GM23338 (cell line): ENCODE measurements around the gene RERGL. TPM values are rescaled to one million over a fixed set of nuclear protein-coding genes. Genes with fewer than 3 reads are reported as not detected.

Source experiments
- ATAC-seq: fragments of 200-7000 bp; cut with Tn5 transposase; 3 replicates; pipeline ENCODE4 v1.9.1; 2020
- DNase-seq: peaks from one replicate; pipeline ENCODE4 v3.0.0-alpha.2; 2015; ENCODE audit warnings: low spot score
- H2AFZ ChIP-seq: fragments of 200-600 bp; sonication (generic); 2 replicates; pipeline ENCODE4 v1.8.0; 2016; ENCODE audit warnings: antibody characterized with exemption, mild to moderate bottlenecking, moderate library complexity
- H3F3A ChIP-seq: fragments of 200-600 bp; sonication (generic); replicated peaks from 2 replicates; pipeline ENCODE4 v1.8.0; 2017; ENCODE audit warnings: antibody characterized with exemption, mixed run types, low read depth
- H3K27ac ChIP-seq: fragments of 200-600 bp; sonication (generic); 2 replicates; pipeline ENCODE4 v1.6.1; 2016; ENCODE audit warnings: low read depth
- H3K27me3 ChIP-seq: fragments of 200-600 bp; sonication (generic); 2 replicates; pipeline ENCODE4 v1.8.0; 2016; ENCODE audit warnings: mild to moderate bottlenecking, mixed run types, moderate library complexity; ENCODE audit not compliant: insufficient read depth
- H3K36me3 ChIP-seq: fragments of 200-600 bp; sonication (generic); 2 replicates; pipeline ENCODE4 v1.8.0; 2016; ENCODE audit warnings: mild to moderate bottlenecking; ENCODE audit not compliant: insufficient read depth
- H3K4me1 ChIP-seq: fragments of 200-600 bp; sonication (generic); 2 replicates; pipeline ENCODE4 v1.8.0; 2016; ENCODE audit warnings: mild to moderate bottlenecking, moderate library complexity; ENCODE audit not compliant: insufficient read depth
- H3K4me2 ChIP-seq: fragments of 200-600 bp; sonication (generic); 2 replicates; pipeline ENCODE4 v1.7.1; 2017; ENCODE audit warnings: mixed run types
- H3K4me3 ChIP-seq: fragments of 200-600 bp; sonication (generic); 2 replicates; pipeline ENCODE4 v1.6.1; 2016; ENCODE audit warnings: mixed run types
- H3K79me2 ChIP-seq: fragments of 200-600 bp; sonication (generic); replicated peaks from 2 replicates; pipeline ENCODE4 v1.8.0; 2017; ENCODE audit warnings: mild to moderate bottlenecking; ENCODE audit not compliant: insufficient read depth
- H3K9me2 ChIP-seq: fragments of 200-600 bp; sonication (generic); 2 replicates; pipeline ENCODE4 v1.8.0; 2017; ENCODE audit not compliant: insufficient read depth
- H4K20me1 ChIP-seq: fragments of 200-600 bp; sonication (generic); replicated peaks from 2 replicates; pipeline ENCODE4 v1.8.0; 2017; ENCODE audit warnings: mild to moderate bottlenecking; ENCODE audit not compliant: insufficient read depth
- H3K27ac Mint-ChIP-seq: 2 replicates; pipeline ENCODE4 v1.8.0; 2020; ENCODE audit warnings: inconsistent platforms, mild to moderate bottlenecking, moderate library complexity, mixed read lengths
- H3K27me3 Mint-ChIP-seq: 3 replicates; pipeline ENCODE4 v1.8.0; 2022; ENCODE audit warnings: low read depth, mild to moderate bottlenecking, moderate library complexity, mixed read lengths, inconsistent platforms; ENCODE audit not compliant: insufficient read depth, poor library complexity
- H3K36me3 Mint-ChIP-seq: 3 replicates; pipeline ENCODE4 v1.8.0; 2021; ENCODE audit warnings: low read depth, mild to moderate bottlenecking, inconsistent platforms, moderate library complexity, mixed read lengths
- H3K4me1 Mint-ChIP-seq: 3 replicates; pipeline ENCODE4 v1.8.0; 2020; ENCODE audit warnings: mild to moderate bottlenecking, inconsistent platforms, mixed read lengths
- H3K4me3 Mint-ChIP-seq: 3 replicates; pipeline ENCODE4 v1.8.0; 2021; ENCODE audit warnings: moderate library complexity, mild to moderate bottlenecking, inconsistent platforms, mixed read lengths
- H3K9me3 Mint-ChIP-seq: 3 replicates; pipeline ENCODE4 v1.8.0; 2020; ENCODE audit warnings: moderate library complexity, mild to moderate bottlenecking, inconsistent platforms, mixed read lengths
- CREB1 ChIP-seq: fragments of 250-450 bp; sonication (Bioruptor Pico); IDR thresholded peaks from 2 replicates; pipeline ENCODE4 v1.5.0; 2020; ENCODE audit warnings: low read depth, mild to moderate bottlenecking, moderate library complexity
- ETS1 ChIP-seq: IDR thresholded peaks from 2 replicates; pipeline ENCODE4 v1.6.1; 2016; ENCODE audit warnings: antibody characterized with exemption
- EZH2phosphoT487 ChIP-seq: fragments of 200-600 bp; sonication (generic); IDR thresholded peaks from one replicate; pipeline ENCODE4 v1.8.1; 2018; ENCODE audit warnings: antibody characterized with exemption; ENCODE audit not compliant: unreplicated experiment
- JUNB ChIP-seq: IDR thresholded peaks from one replicate; pipeline ENCODE4 v1.6.1; 2016; ENCODE audit warnings: antibody characterized with exemption; ENCODE audit not compliant: unreplicated experiment
- STAT1 ChIP-seq: IDR thresholded peaks from one replicate; pipeline ENCODE4 v1.6.1; 2016; ENCODE audit warnings: antibody characterized with exemption; ENCODE audit not compliant: unreplicated experiment
- ZNF462 ChIP-seq: fragments of 250-450 bp; sonication (Bioruptor Pico); IDR thresholded peaks from 2 replicates; pipeline ENCODE4 v1.5.0; 2020; ENCODE audit warnings: mild to moderate bottlenecking, moderate library complexity
- polyA plus RNA-seq: library from polyadenylated mRNA; unstranded; fragments of >200 nt; fragmentation: Nextera tagmentation; extraction: Ambion mirVana; gene quantifications from 2 replicates; pipeline ENCODE4 v1.2.1, GENCODE V29; 2016
- total RNA-seq: library from RNA; depleted of rRNA; stranded (reverse); fragments of >200 nt; shearing (Covaris generic); gene quantifications from 2 replicates; pipeline ENCODE4 v1.2.3, GENCODE V29; 2014

RERGL gene
- total and polyA plus RNA-seq, 2 experiments from 2014 or later: not detected

- peaks cover 29% of the 10 kb centered on the region for H3K9me3 Mint-ChIP-seq
- H3K27me3 Mint-ChIP-seq: peaks cover 2% of the 10 kb centered on the region
- no peak overlapping the region for H3K4me3 ChIP-seq
- no peak for ATAC-seq
- no peaks in the 10 kb centered on the region for H4K20me1 ChIP-seq
- H3K36me3 Mint-ChIP-seq: peaks cover 16% of the 10 kb centered on the region
- H3K27me3 ChIP-seq: no peaks in the 10 kb centered on the region
- no peak overlapping the region for H3K27ac Mint-ChIP-seq
- TF ChIP-seq ZNF462 (CRISPR knock-in tag): no peak
- TF ChIP-seq CREB1 (CRISPR knock-in tag): no peak
- no peak for TF ChIP-seq JUNB
- no peak for TF ChIP-seq EZH2phosphoT487
- TF ChIP-seq STAT1: no peak
- no peaks in the 10 kb centered on the region for H3K79me2 ChIP-seq
- no peaks in the 10 kb centered on the region; the same call in 1 of the 2 replicates for H3K36me3 ChIP-seq
- H3F3A ChIP-seq: no peaks in the 10 kb centered on the region
- H3K9me2 ChIP-seq: no peaks in the 10 kb centered on the region
- no peaks in the 10 kb centered on the region for H3K4me1 ChIP-seq
- H3K27ac ChIP-seq: no peak overlapping the region
- no peaks in the 10 kb centered on the region for H3K4me1 Mint-ChIP-seq
- 0 out of 2 replicates have a peak overlapping the region, but pooled peaks have one; percentile 24 for H2AFZ ChIP-seq
- H3K4me3 Mint-ChIP-seq: no peak overlapping the region
- no peak overlapping the region for H3K4me2 ChIP-seq
- no peak for DNase-seq
Observed at GRCh38 chr12:18123707-18124106, 33.7 kb upstream of the RERGL start.

GRCh38 chr12:18120899-18121298 is 30.9 kb upstream of the RERGL start:
- no peak overlapping the region for H2AFZ ChIP-seq
- H3K4me3 Mint-ChIP-seq: no peak overlapping the region
- no peaks in the 10 kb centered on the region for H3K36me3 ChIP-seq
- no peak overlapping the region for H3K27ac Mint-ChIP-seq
- H3K9me2 ChIP-seq: no peaks in the 10 kb centered on the region
- H3K36me3 Mint-ChIP-seq: peaks cover 2% of the 10 kb centered on the region; the same call in 1 of the 3 replicates
- ATAC-seq (no peak), DNase-seq (no peak)
- no peaks in the 10 kb centered on the region for H3K79me2 ChIP-seq
- no peak for TF ChIP-seq ETS1
- H3K27ac ChIP-seq: no peak overlapping the region
- no peaks in the 10 kb centered on the region for H3K4me1 ChIP-seq
- no peak overlapping the region for H3K4me2 ChIP-seq
- H3K4me1 Mint-ChIP-seq: no peaks in the 10 kb centered on the region
- H3K27me3 Mint-ChIP-seq: no peaks in the 10 kb centered on the region
- no peaks in the 10 kb centered on the region for H3F3A ChIP-seq
- H3K4me3 ChIP-seq: no peak overlapping the region
- peaks cover 12% of the 10 kb centered on the region; the same call in 2 of the 3 replicates for H3K9me3 Mint-ChIP-seq
- no peaks in the 10 kb centered on the region for H3K27me3 ChIP-seq
- H4K20me1 ChIP-seq: no peaks in the 10 kb centered on the region
